Activated CD8-positive, alpha-beta memory T cell treated with anti-CD3 and anti-CD28 coated beads for 48 hours (primary cell): Measurements from ENCODE around the gene EIF2AK3.
A peak's percentile ranks its signal among the peaks of the same experiment; 100 is the strongest.
"Not testable (repeated sequence)": the region's sequence is repeated elsewhere in the genome, so short reads cannot be mapped to it uniquely, and the experiment has no call there.

Experiments
- DNase-seq, 3 experiments: peaks; one replicate each; pipeline ENCODE4 v3.0.0-alpha.2; 2020; ENCODE audit warnings: low read depth in 2 of 3, low spot score in 2 of 3

EIF2AK3 gene

DNA sequence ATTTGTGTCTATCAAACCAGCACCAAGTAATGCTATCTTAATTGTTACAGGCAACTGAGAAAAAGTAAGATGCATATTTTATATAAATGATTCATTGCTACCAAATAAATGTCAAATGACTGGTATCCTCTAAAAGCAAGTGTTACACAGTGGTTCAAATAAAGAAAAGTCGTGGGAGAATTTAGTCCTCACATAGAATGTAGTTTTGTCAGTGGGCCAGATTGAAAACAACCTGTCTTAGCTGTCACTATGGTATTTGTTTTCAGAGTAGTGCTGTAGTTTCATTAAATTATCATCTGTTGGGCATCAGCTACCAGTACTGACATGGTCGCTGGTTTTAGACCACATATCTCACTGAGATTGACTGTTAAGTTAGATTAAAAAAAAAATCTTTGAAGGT is 10.2 kb upstream of the EIF2AK3 start:
- DNase-seq: no peak

DNA sequence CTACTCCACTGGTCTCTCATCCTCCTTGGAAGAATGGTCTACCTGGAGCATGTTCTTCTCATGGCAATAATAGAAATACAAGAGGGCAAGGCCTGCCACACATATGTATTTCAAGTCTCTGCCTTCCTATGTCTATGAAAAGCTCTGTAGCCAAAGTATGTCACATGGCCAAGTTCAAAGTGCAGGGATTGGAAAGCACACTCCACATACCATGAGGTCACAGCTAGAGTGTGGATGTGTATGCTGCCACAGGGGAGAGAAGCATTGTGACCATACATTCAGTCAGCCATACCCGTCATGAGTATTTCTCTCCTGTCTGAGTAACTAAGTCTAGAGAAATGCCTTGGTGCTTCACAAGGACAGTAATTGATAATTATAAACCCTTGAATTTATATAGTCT is 8.8 kb upstream of the EIF2AK3 start:
- no peak for DNase-seq

DNA sequence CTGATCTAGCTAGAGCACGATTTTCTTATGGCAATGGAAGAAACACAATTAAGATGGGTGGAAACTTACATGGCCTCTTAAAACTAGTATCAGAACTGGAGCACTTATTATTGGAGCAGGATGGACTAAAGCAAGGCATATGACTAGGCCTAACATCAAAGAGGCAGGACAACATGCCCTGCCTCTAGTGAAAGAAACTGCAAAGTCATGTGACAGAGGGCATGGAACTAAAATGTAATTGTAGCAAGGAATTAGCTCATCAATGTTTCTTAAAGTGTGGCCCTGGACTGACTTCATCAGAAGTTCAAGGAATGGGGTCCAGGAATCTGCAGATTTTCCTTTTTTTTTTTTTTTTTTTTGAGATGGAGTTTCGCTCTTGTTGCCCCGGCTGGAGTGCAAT is 5.3 kb upstream of the EIF2AK3 start:
- no peak for DNase-seq

DNA sequence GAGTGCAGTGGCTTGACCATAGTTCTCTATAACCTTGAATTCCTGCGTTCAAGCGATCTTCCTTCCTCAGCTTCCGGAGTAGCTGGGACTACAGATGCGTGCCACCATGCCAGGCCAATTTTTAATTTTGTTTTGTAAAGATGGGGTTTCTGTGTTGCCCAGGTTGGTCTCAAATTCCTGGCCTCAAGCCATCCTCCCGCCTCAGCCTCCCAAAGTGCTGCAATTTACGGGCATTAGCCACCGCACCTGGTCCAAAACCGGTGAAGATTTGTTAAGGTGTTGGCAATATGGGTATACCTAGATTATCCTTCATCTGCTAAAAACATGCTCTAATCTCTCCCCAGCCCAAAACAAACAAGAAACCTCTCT is 1.3 kb upstream of the EIF2AK3 start:
- DNase-seq: no peak

DNA sequence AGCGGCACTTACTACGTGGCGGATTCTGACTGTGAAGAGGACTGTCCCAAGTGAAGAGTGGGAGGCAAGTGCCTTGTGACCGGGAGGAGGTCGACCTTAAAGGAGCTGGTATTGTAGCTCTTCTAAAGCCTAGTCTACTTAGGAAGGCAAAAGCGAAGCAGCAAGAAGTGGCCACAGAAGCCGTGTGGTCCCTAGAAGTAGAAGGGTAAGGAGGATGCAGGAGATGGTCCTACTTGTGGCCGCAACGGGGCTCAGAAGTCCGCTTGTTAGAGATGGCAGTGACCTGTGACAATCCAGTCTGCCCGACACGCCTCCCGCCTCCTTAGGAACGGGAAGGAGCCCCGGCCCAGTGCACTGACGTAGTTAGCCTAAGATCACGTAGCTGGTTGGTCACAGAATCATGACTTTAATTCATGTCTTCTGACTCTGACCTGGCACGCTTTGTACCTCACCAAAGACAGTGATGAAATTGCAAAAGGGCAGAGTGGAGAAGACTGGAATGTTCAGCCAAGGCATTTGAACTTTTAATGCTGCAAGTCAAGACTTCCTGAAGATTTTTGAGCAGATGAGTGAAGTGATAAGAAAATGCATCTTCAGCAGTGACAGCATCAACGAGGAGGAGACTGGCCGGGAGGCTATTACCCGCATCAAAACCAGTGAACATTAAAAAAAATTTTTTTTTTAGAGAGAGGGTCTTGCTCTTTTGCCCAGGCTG is 749 bp upstream of the EIF2AK3 start:
- DNase-seq: peak; percentile 59 to 66 (median 59)

DNA sequence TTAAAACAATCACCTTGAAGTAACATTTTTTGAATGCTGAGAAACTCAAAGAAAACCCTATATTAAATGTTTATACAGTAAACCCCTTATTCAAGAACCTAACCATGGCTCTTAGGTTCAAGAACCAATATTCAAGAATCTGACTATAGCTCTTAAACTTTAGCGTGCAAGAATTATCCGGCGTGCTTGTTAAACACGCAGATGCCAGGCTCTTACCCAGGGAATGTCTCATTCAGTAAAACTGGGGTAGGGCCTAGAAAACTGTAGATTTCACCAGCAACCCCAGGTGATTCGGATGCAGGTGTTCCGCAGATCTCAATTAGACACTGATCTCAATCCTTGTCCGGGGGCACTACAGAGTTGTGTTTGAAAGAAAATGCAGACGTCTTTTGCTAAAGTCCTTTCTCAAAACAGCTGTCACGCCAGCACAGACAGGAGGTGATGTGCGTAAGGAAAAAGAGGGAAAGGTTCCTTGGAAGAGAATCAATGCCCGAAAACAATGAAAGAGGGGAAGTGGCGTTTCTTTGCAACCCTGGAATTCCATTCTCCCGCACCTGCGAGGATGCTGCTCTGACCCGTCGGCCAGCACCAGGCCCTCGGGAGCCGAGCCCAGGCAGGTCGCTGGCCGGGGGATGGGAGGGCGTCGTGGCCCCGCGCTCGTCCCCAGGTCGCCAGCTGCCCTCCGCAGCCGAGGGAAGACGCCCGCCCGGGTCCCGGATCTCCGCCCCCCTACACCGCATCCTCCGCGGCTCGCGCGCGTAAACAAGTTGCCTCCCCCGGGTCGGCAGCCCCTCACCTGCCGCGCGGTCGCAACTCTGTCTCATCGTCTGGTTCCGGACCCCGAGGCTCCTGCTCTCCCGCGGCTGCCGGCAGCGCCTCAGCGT is 851 bp downstream of the EIF2AK3 start:
- DNase-seq: peak in 2 of 3 experiments; percentile 18 to 40

DNA sequence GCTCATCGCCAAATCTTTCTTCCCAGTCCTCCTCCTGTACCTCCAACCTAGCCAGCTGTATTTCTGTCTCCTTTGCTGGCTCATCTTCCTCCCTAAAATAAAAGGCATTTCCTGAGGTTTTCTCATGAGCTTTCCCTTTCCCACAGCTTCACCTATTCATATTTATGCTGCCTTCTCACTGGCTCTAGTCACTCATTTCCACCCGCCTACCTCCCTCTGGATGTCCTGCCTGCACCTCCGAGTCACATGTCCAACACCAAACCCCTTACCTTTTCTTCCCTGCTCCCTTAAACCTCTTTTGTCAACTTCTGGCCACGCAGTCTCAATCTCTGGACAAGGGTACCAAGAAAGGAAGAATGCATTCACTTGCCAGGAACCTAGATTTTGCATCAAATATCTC is 2.8 kb downstream of the EIF2AK3 start:
- no peak for DNase-seq

DNA sequence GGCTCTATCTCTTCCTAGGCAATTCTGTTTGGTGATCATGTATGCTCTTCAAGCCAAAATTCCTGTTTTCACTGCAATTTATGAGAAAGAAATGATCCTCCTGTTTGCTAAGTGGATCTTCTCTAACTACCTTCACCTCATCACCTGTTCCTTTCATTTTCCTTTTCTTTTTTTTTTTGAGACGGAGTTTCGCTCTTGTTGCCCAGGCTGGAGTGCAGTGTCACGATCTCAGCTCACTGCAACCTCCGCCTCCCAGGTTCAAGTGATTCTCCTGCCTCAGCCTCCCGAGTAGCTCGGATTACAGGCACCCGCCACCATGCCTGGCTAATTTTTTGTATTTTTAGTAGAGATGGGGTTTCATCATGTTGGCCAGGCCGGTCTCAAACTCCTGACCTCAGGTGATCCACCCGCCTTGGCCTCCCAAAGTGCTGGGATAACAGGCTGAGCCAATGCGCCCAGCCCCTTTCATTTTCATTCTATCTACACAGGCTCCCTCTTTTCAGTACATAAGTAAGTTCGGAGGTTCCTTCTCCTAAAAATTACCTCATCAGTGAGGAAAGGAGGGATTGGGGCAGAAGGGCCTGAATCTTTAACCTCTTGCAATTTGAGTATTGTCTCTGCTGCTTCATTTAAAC is 3.3 kb downstream of the EIF2AK3 start:
- not testable (repeated sequence) for DNase-seq

DNA sequence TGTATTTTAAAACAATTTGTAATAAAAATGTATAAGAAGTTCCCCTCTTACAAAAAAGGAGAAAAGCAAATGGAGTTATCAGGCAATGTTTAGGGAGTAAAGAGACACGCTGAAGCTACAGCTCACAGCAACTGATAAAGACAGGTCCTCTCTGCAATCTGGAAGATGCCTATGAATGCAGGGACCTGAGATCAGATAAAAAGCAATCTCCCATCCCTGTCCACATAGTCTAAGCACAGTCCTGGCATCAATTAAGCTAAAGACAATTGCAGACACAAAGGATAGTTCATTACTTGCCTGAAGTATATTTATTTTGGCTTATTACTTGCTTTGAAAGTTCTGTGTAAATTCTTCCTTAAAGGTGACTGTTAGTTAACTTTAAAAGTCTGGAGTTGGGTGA is 5.0 kb downstream of the EIF2AK3 start:
- DNase-seq: no peak

DNA sequence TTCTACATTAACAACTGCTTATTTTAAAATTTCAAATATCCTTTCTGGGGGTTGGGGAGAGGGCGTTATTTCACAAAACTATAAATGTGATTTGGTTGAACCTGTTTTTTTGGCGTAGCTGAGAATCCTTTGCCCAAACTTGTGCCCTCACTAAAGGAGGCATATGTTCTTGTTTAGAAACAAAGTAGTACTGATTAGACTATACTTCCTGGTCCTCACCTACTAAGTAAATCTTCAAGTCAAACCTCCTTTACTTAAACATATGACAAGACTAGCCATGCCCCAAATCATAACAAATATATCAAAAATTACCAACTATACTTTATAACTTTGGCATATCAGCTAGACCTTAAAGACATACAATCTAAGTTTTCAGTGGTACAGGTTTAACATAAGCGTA is 5.8 kb downstream of the EIF2AK3 start:
- no peak for DNase-seq

DNA sequence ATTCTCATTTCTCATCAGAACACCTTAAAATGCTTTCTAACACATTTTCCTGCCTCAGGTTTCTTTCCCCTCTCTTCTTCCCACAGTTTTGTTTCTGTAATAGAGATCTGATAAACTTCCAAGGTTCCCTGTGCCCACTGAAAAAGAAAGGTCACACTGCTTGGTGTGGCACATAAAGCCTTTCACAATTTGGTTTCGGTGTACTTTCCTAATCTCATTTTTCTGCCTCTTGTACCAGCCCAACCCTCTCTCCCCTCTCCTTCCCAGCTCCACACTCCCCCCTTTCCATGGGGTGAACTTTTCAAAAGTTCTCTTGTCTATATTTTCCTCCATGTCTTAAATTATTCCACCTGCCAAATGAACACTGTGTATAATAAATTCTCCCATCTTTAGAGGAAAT is 7.2 kb downstream of the EIF2AK3 start:
- no peak for DNase-seq

DNA sequence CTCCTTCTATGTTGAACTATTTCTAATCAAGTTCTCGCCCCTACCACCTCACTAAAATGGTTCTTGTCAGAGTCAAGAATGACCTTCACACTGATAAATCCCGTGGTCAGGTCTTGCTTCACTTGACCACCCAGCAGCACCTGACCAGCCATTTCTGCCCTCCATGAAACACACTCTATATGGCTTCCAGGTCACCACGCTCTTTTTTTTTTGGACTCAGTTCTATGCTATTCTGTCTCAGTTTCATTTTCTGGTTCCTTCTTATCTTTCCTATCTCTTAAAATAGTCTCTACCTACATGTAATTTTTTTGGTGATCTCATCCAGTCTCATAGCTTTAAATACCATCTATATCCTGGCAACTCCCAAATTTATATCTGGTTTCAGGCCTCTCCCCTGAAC is 11.4 kb downstream of the EIF2AK3 start:
- no peak for DNase-seq

DNA sequence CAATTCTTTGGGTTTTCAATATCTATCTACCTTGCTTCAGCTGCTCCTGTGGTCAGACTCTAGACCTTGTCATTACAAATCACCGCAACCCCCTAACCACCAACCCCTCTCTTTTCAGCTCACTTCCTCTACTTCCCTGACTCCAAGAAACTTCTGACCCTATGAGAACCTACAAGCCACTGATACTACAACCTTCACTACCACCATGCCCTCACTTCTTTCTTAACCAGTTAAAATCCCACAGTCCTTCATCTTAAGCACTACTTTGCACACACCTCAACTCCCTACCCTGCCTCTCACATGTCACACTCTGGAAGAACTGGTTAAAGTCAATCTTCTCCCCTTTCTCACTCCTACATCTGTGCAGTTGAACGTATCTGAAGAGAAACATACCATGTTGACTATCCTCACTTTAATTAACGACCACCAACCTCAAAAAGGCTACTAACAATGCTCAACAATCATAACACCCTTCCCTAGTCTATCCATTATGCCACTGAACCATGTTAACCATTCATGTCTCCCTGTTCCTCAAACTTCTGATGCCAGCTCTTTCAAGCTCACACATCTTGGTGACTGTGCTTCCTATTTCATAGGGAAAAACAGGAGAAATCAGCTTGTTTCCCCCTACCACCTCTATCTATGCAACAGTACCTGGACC is 12.6 kb downstream of the EIF2AK3 start:
- DNase-seq: no peak

DNA sequence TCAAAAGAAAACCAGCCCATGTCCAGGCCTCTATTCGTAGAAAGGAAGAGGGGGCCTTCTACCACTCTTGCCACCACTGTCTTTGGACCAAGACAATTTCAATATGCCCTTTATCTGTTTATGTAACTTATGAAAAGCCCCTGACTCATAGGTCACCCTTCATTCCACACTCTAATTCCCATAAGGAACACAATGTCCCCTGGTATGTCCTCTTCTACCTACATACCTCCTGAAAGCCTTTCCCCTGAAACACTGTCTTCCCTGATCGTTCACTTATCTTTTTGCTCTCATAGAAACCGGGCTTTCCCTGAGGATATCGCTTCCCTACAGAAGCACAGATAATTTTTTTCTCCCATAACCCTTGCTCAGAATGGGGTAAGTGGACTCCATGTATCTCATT is 13.3 kb downstream of the EIF2AK3 start:
- DNase-seq: no peak

DNA sequence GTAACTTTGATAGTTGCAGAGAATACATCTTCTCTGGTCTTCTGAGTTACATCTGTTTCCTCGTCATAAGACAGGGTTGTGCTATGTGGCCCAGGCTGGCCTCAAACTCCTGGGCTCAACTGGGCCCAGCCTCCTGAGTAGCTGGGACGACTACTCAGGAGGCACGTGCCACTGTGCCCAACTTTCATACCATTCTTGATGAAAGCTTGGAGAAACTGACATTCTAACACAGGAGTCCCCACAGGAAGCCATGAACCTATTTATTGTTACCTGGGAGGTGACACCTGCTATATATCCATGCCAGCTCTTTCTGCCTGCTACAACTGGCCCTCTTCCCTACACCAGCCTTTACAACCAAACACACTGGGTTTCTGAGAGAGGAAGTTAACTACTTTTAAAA is 19.1 kb downstream of the EIF2AK3 start:
- DNase-seq: no peak

DNA sequence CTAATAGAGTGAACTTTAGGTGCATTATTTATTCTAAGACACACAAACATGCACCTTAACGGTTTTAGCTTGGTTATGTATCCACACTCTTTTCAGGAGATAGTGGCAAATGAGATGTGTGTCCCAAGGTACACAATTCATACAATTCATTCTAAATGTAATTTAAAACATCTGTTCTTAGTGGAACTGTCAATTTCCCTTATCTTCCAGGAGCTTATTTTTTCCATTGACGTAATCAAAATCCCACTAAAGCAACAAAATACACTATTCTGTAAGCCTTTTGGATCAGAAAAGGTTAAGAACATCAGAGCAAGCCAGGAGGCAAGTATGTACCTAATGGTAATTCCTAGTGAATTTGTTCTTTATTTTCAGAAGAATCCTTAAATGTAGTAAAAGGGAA is 19.8 kb downstream of the EIF2AK3 start:
- no peak for DNase-seq

DNA sequence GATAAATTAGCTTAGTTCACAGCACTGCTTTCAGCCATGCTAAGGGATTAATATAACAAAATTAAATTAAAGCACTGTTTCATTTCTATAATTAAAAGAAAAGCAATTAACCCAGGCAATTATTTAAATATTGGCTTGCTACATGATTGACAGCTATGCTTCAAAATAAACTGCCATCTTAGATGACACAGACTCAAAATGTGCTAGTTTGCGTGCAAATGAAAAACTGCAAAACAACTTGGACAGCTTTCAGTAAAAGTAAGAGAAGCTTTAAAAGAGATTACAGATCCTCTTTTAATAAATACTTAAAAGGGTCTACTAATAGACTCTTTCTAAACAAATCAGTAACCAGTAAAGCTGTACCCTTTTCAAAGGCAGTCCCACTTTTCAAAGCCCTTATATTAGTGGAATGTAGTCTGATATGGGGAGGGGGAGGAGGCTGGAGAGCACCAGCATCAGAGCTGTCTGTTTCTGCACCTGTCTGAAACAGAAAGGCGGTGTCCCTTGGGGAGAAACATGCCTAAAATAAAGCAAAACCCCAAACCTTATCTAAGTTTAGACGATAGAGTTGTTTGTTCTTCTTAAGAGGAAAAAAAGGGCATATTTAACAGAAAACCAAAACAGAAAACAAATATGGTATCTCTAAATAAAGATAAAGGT is 20.8 kb downstream of the EIF2AK3 start:
- DNase-seq: no peak

DNA sequence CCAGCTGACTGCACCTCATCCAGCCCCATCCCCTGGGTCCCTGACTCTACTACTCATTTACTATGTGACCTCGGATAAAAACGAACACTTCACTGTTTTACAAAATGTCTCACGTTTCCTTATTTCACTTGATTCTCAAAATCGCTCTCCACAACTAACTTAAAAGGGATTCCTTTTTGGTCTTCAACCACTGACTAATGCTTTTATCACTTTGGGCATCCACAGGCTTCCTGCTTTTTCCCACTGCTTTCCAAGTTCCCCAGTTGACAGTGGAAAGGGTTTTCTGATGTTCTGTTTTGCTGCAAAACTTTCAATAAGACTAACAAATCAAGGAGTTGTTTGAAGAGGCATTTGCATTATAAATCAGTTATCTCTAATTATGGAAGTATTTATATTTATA is 24.1 kb downstream of the EIF2AK3 start:
- DNase-seq: no peak

DNA sequence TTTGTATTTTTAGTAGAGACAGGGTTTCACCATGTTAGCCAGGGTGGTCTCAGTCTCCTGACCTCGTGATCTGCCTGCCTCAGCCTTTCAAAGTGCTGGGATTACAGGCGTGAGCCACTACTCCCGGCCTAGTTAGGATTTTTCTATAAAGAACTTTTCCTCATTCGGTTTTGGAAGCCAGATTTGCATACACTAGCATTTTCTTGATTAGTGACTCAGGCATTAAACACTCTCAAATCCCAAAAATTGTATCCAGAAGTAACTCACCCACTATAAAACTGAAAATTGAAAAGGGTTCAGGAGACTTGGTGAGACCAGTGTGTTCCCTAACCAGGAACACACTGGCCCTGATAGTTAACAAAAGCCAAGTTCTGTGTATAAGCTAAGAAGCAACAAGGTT is 25.2 kb downstream of the EIF2AK3 start:
- DNase-seq: no peak

DNA sequence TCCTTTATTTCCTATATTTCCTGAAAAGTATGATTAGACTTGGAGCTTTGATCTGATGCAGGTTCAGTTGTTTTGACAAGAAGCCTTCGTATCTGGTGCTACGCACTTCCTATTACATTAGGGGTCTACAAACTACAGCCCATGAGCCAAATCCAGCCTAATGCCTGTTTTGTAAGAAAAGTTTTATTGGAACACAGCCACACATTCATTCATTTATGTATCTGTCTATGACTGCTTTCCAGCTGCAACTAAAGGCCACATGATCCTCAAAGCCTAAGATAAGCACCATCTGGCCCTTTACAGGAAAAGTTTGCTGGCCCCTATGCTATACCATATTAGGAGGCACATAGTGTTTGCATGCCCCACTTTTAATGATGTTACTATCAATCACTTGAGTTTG is 26.0 kb downstream of the EIF2AK3 start:
- DNase-seq: no peak

DNA sequence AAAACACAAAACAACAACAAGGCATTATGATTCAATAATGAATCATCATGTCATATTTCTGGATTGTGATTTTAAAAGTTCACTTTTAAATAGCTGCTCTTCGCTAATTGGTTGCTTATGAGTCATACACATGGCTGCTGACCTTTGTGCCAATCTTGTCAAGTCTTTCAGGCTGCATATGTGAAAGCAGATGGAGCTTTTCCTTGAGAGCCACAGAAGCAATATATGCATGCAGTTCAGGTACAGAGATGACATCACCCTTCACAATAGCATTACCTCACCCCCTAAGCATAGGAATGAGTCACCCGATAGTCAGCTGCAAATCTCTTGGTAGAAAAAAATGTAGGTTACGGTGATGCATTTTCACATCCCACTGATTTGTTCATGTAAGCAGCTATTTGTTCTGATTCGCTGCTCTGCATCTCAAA is 27.2 kb downstream of the EIF2AK3 start:
- peak in 1 of 3 experiments; percentile 4 for DNase-seq
